HepG2 (cell line): ENCODE measurements around the gene FNIP2. TPM values are rescaled to one million over a fixed set of nuclear protein-coding genes. Genes with fewer than 3 reads are reported as not detected.

Source experiments
- ATAC-seq: fragments of 200-7000 bp; cut with Tn5 transposase; 3 replicates; pipeline ENCODE4 v1.9.1; 2020; ENCODE audit warnings: mild to moderate bottlenecking, moderate library complexity
- BruUV-seq: library from RNA; stranded (reverse); fragments of 400-500 nt; replicated peaks from 2 replicates; lab custom pipeline; 2021; lab: Mats Ljungman, UMichigan
- CTCF ChIA-PET: fragments of 300-600 bp; formaldehyde crosslinking; extraction: SDS; loops from one replicate; lab custom pipeline; 2021; ENCODE audit warnings: low total read pairs, inconsistent platforms, low intra/inter-chr PET ratio; lab: Yijun Ruan, JAX
- POLR2A ChIA-PET: fragments of 350-600 bp; sonication (Branson Sonifier 250); formaldehyde crosslinking; loops from one replicate; lab custom pipeline; 2020; ENCODE audit warnings: antibody characterized with exemption, inconsistent platforms; lab: Yijun Ruan, JAX
- DNase-seq: peaks from one replicate; pipeline ENCODE4 v3.0.0-alpha.2; 2015; ENCODE audit warnings: low spot score
- FAIRE-seq: peaks from 3 replicates; lab custom pipeline; 2011; peaks lifted over from hg19 to GRCh38; lab: Jason Lieb, UNC
- H2AFZ ChIP-seq: one replicate; pipeline ENCODE4 v1.6.1; 2011; ENCODE audit warnings: low read length, inconsistent platforms
- H3K27ac ChIP-seq: fragments of 300-600 bp; 3 replicates; pipeline ENCODE4 v1.8.0; 2011; ENCODE audit warnings: mixed run types, mild to moderate bottlenecking, mixed read lengths, low read length, inconsistent platforms; ENCODE audit not compliant: insufficient read depth; ENCODE audit errors: extremely low read length
- H3K27me3 ChIP-seq, 2 experiments: fragments of 200-600 bp in 1 of 2; 2 replicates in 1 of 2; 3 replicates in 1 of 2; pipeline versions ENCODE4 v1.6.0 to v1.8.0; 2011; ENCODE audit warnings: low read length in 2 of 2, mild to moderate bottlenecking in 2 of 2, moderate library complexity in 2 of 2, inconsistent platforms in 1 of 2; ENCODE audit not compliant: insufficient read depth in 2 of 2, control insufficient read depth in 1 of 2
- H3K36me3 ChIP-seq, 2 experiments: fragments of 200-600 bp in 1 of 2; replicated peaks in 1 of 2; 2 replicates in 1 of 2; 3 replicates in 1 of 2; pipeline versions ENCODE4 v1.5.1 to v1.8.0; 2011; ENCODE audit warnings: low read length in 2 of 2, inconsistent platforms in 1 of 2; ENCODE audit not compliant: insufficient read depth in 2 of 2, control insufficient read depth in 1 of 2
- H3K4me1 ChIP-seq: 2 replicates; pipeline ENCODE4 v1.5.1; 2012; ENCODE audit warnings: low read length, inconsistent platforms; ENCODE audit not compliant: insufficient read depth
- H3K4me2 ChIP-seq: 2 replicates; pipeline ENCODE4 v1.6.0; 2011; ENCODE audit warnings: low read depth, low read length, inconsistent platforms
- H3K4me3 ChIP-seq, 3 experiments: fragments of 200-600 bp in 1 of 3; sonication (generic), shearing (Covaris generic) in 1 of 3; replicated peaks in 1 of 3; 2 replicates each; pipeline ENCODE4 v1.5.1; 2011 to 2016; ENCODE audit warnings: low read length in 3 of 3, inconsistent platforms in 2 of 3, low read depth in 2 of 3, mild to moderate bottlenecking in 2 of 3, control low read depth in 1 of 3, mixed read lengths in 1 of 3; ENCODE audit not compliant: insufficient read depth in 1 of 3
- H3K79me2 ChIP-seq: one replicate; pipeline ENCODE4 v1.6.1; 2011; ENCODE audit warnings: low read length, inconsistent platforms; ENCODE audit not compliant: insufficient read depth
- H3K9ac ChIP-seq: 2 replicates; pipeline ENCODE4 v1.6.0; 2011; ENCODE audit warnings: mild to moderate bottlenecking, low read depth, low read length, inconsistent platforms; ENCODE audit not compliant: insufficient read depth
- H3K9me3 ChIP-seq: 2 replicates; pipeline ENCODE4 v1.5.1; 2012; ENCODE audit warnings: mild to moderate bottlenecking, low read length
- H4K20me1 ChIP-seq: 2 replicates; pipeline ENCODE4 v1.6.0; 2011; ENCODE audit warnings: inconsistent platforms, mild to moderate bottlenecking, low read length, moderate library complexity; ENCODE audit not compliant: insufficient read depth
- ELF3 ChIP-seq: IDR thresholded peaks from 2 replicates; pipeline ENCODE4 v1.6.1; 2016; ENCODE audit warnings: missing genetic modification reagents, missing compliant biosample characterization
- NKX3-1 ChIP-seq: sonication (generic); formaldehyde crosslinking; IDR thresholded peaks from 2 replicates; pipeline ENCODE4 v1.5.0; 2020; ENCODE audit warnings: missing genetic modification reagents
- ZBTB38 ChIP-seq: sonication (generic); formaldehyde crosslinking; IDR thresholded peaks from 2 replicates; pipeline ENCODE4 v1.5.1; 2020; ENCODE audit warnings: mild to moderate bottlenecking, missing genetic modification reagents
- ZSCAN29 ChIP-seq: sonication (generic); formaldehyde crosslinking; conservative IDR thresholded peaks from 2 replicates; pipeline ENCODE4 v1.4.0; 2020; ENCODE audit warnings: mild to moderate bottlenecking, missing genetic modification reagents
- WGBS: methylation state at CpG from one replicate; pipeline ENCODE4 v1.1.6; 2017; ENCODE audit warnings: low lambda C conversion rate; 5-methylcytosine and 5-hydroxymethylcytosine counted together
- in situ Hi-C: cut with HindIII; loops from 2 replicates; pipeline ENCODE4 v1.10.0; 2017; ENCODE audit warnings: low pct_unique_long_range_greater_than_20kb; ENCODE audit not compliant: extremely low pct_ligation_motif_present
- intact Hi-C: fragments of 100-400 bp; cut with micrococcal nuclease; formaldehyde crosslinking; loops from one replicate; pipeline ENCODE4 v1.10.0; 2022; ENCODE audit not compliant: unreplicated experiment
- polyA plus RNA-seq, 8 experiments: library from polyadenylated mRNA; depleted of rRNA in 3 of 8; stranded (reverse) in 7 of 8; unstranded in 1 of 8; fragments of >200 nt; fragmentation: Illumina TruSeq in 4 of 8; extraction: Trizol in 4 of 8; gene quantifications; 2 replicates each; pipeline versions ENCODE4 v1.2.1 to v1.2.3, GENCODE V29; 2011 to 2016; ENCODE audit warnings: low read depth in 4 of 8, missing spikeins in 1 of 8, mixed read lengths in 1 of 8; ENCODE audit not compliant: insufficient read depth in 1 of 8
- total RNA-seq, 5 experiments: library from RNA; depleted of rRNA; stranded (reverse); fragments of >200 nt; fragmentation: Illumina TruSeq; extraction: Trizol; gene quantifications; 2 replicates each; pipeline ENCODE4 v1.2.3, GENCODE V29; 2016; ENCODE audit warnings: low read depth in 1 of 5
- TF ChIP-seq, protein P1 (sequence below): sonication (generic); formaldehyde crosslinking; IDR thresholded peaks from 2 replicates; pipeline ENCODE4 v1.8.1; 2023; ENCODE audit warnings: missing genetic modification reagents, mild to moderate bottlenecking, borderline replicate concordance
- TF ChIP-seq, protein P2 (sequence below): sonication (generic); formaldehyde crosslinking; IDR thresholded peaks from 2 replicates; pipeline ENCODE4 v1.4.0; 2020; ENCODE audit warnings: missing genetic modification reagents, mild to moderate bottlenecking, borderline replicate concordance

Gene FNIP2
- total and polyA plus RNA-seq, 2 of the 13 experiments (the other 11 are each of a cell fraction or from before 2014, with no cell fraction given) = 15.5 to 21.0 TPM

DNA sequence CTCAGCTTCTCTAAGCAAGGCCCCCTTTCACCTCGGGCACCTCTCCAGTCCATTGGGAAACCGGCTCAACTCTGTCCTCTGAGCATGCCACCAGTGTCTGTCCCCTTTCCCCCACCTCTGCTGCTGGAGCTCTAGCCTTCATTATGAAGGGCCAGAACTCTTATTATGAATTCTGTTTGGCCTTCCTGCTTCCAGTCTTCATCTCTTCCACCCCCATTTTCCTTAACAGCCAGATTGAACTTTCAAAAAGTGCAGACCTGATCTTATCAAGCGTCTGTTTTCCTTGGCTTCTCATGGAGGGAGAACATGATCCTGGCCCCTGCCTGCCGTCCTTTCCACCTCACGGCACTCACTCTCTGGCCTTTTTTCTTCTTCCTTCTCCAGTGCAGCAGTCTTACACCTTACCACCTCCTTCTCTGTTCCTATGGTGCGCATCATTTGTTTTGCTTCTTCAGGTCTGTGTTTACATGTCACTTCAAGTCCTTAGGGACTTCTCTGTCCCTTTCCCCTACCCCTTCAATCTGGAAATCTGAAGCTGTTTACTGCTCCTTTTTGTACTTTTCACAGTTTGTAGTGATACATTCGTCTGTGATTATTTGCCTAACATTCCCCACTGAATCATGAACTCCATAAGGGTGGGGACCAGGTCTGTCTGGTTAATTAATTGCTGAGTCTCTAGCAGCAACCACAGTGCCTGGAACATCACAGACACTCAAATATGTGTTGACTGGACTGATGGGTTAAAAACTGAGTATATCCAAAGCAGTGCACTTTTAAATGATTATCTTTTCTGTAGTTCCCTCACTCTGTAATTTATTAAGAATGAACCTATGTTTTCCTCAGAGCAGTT is 55.8 kb downstream of the FNIP2 start:
- TF ChIP-seq, protein P1, sequence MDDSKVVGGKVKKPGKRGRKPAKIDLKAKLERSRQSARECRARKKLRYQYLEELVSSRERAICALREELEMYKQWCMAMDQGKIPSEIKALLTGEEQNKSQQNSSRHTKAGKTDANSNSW = no peak
- TF ChIP-seq ZBTB38 (CRISPR knock-in tag) = 0 out of 2 replicates have a peak, but pooled peaks have one; percentile 21
- 0 out of 2 replicates have a peak, but pooled peaks have one; percentile 10 for TF ChIP-seq ZSCAN29 (CRISPR knock-in tag)
- TF ChIP-seq, protein P2, sequence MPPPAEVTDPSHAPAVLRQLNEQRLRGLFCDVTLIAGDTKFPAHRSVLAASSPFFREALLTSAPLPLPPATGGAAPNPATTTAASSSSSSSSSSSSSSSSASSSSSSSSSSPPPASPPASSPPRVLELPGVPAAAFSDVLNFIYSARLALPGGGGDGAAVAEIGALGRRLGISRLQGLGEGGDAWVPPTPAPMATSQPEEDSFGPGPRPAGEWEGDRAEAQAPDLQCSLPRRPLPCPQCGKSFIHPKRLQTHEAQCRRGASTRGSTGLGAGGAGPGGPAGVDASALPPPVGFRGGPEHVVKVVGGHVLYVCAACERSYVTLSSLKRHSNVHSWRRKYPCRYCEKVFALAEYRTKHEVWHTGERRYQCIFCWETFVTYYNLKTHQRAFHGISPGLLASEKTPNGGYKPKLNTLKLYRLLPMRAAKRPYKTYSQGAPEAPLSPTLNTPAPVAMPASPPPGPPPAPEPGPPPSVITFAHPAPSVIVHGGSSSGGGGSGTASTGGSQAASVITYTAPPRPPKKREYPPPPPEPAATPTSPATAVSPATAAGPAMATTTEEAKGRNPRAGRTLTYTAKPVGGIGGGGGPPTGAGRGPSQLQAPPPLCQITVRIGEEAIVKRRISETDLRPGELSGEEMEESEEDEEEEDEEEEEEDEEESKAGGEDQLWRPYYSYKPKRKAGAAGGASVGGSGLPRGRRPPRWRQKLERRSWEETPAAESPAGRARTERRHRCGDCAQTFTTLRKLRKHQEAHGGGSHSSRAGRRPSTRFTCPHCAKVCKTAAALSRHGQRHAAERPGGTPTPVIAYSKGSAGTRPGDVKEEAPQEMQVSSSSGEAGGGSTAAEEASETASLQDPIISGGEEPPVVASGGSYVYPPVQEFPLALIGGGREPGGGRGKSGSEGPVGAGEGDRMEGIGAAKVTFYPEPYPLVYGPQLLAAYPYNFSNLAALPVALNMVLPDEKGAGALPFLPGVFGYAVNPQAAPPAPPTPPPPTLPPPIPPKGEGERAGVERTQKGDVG (CRISPR knock-in tag) = 0 out of 2 replicates have a peak, but pooled peaks have one; percentile 29
- TF ChIP-seq ELF3 (CRISPR knock-in tag) = 0 out of 2 replicates have a peak, but pooled peaks have one; percentile 11
- TF ChIP-seq NKX3-1 (CRISPR knock-in tag) = no peak
- peak overlapping the region; percentile 43 for H3K4me2 ChIP-seq
- DNase-seq = no peak
- ATAC-seq = no peak
- H3K9ac ChIP-seq = 0 out of 2 replicates have a peak overlapping the region, but pooled peaks have one; percentile 9
- FAIRE-seq = no peak
- H3K36me3 ChIP-seq = peaks cover 4 to 12% of the 10 kb centered on the region in 2 experiments
- no peaks in the 10 kb centered on the region for H3K9me3 ChIP-seq
- in situ Hi-C loops = loop anchor here (5.0 kb wide), 1 partner anchor 42 kb away; no protein-coding TSS in a partner anchor
- intact Hi-C loops = loop anchor here (5.0 kb wide), 1 partner anchor 57 kb away; the partner anchor contains the start of gene FNIP2
- H3K4me1 ChIP-seq = peaks cover 99% of the 10 kb centered on the region
- CTCF ChIA-PET = no interaction called here
- WGBS = 51% methylated on average over 7 of the region's 7 CpGs
- H2AFZ ChIP-seq = no peak overlapping the region
- BruUV-seq = no TSS peak
- H3K4me3 ChIP-seq = no peak overlapping the region
- peak overlapping the region; percentile 78 for H3K27ac ChIP-seq
- H3K27me3 ChIP-seq = no peaks in the 10 kb centered on the region
- no peaks in the 10 kb centered on the region for H4K20me1 ChIP-seq
- POLR2A ChIA-PET = no interaction called here
- H3K79me2 ChIP-seq = peaks cover 55% of the 10 kb centered on the region
